Activated CD4-positive, alpha-beta T cell treated with anti-CD3 and anti-CD28 coated beads, Interleukin-2, amount 50 U/mL, for 4 hours (primary cell): ENCODE results near the gene MED13.
"Not testable (repeated sequence)": the region's sequence is repeated elsewhere in the genome, so short reads cannot be mapped to it uniquely, and the experiment has no call there.

Experiments
- DNase-seq, 2 experiments: peaks; one replicate each; pipeline ENCODE4 v3.0.0-alpha.2; 2020

MED13 gene

GRCh38 chr17:62057696-62058095 lies 7.4 kb downstream of the MED13 start:
- no peak for DNase-seq

- no peak for DNase-seq
These were observed 12.2 kb downstream of the MED13 start for GRCh38 chr17:62052765-62053338.

- no peak for DNase-seq
These were observed 14.0 kb downstream of the MED13 start for GRCh38 chr17:62051053-62051452.

- DNase-seq = no peak
These were observed 15.8 kb downstream of the MED13 start for GRCh38 chr17:62049299-62049698.

- no peak for DNase-seq
These were observed 16.8 kb downstream of the MED13 start for GRCh38 chr17:62048262-62048661.

GRCh38 chr17:62045517-62045916 lies 19.6 kb downstream of the MED13 start:
- no peak for DNase-seq

- no peak for DNase-seq
These were observed 20.0 kb downstream of the MED13 start for GRCh38 chr17:62045109-62045508.

- DNase-seq = no peak
These were observed 21.5 kb downstream of the MED13 start for GRCh38 chr17:62043602-62044001.

- DNase-seq = no peak
These were observed 21.9 kb downstream of the MED13 start for GRCh38 chr17:62043140-62043539.

GRCh38 chr17:62038248-62038647 lies 26.8 kb downstream of the MED13 start:
- DNase-seq = no peak

- DNase-seq = no peak
These were observed 31.8 kb downstream of the MED13 start for GRCh38 chr17:62033317-62033716.

GRCh38 chr17:62032480-62032879 lies 32.6 kb downstream of the MED13 start:
- DNase-seq = no peak

- DNase-seq = no peak
These were observed 34.8 kb downstream of the MED13 start for GRCh38 chr17:62030264-62030663.

- no peak for DNase-seq
These were observed 40.2 kb downstream of the MED13 start for GRCh38 chr17:62024866-62025265.

- no peak for DNase-seq
These were observed 47.2 kb downstream of the MED13 start for GRCh38 chr17:62017912-62018311.

GRCh38 chr17:62017496-62017895 lies 47.6 kb downstream of the MED13 start:
- DNase-seq = no peak

- DNase-seq = no peak
These were observed 50.6 kb downstream of the MED13 start for GRCh38 chr17:62014526-62014925.

- DNase-seq = no peak
These were observed 55.9 kb downstream of the MED13 start for GRCh38 chr17:62009220-62009619.

- DNase-seq = no peak
These were observed 56.8 kb downstream of the MED13 start for GRCh38 chr17:62008294-62008693.

GRCh38 chr17:62004388-62004787 lies 60.7 kb downstream of the MED13 start:
- no peak for DNase-seq

GRCh38 chr17:62003141-62003540 lies 61.9 kb downstream of the MED13 start:
- not testable (repeated sequence) for DNase-seq

- DNase-seq = no peak
These were observed 64.0 kb downstream of the MED13 start for GRCh38 chr17:62001105-62001504.

GRCh38 chr17:62000186-62000585 lies 64.9 kb downstream of the MED13 start:
- no peak for DNase-seq

- not testable (repeated sequence) for DNase-seq
These were observed 66.5 kb downstream of the MED13 start for GRCh38 chr17:61998534-61998933.

GRCh38 chr17:61997664-61998063 lies 67.4 kb downstream of the MED13 start:
- no peak for DNase-seq
